GM19438 (cell line): ENCODE results near the gene COX4I1.

ENCODE experiments used
- ATAC-seq: cut with Tn5 transposase; IDR thresholded peaks from one replicate; pipeline ENCODE4 v1.9.1; 2021; ENCODE audit warnings: low read depth; ENCODE audit not compliant: unreplicated experiment

COX4I1 gene

DNA sequence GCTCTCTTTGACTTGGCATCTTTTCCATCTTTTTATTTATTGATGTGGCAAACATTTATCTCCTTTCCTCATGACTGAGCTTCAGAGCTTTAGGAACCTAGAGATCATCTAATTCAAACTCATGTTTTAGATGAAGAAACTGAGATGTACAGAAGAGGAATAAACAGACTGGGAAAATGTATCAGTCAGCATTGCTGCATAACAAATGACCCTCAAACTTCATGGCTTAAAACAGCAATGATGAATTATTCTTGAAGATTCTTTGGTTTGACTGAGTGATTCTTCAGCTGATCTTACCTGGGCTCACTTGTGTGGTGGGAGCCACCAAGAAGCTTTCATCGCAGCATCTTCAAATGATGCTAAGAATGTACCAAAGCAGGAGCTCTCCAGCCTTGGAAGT lies 55.4 kb downstream of the COX4I1 start:
- no peak for ATAC-seq

DNA sequence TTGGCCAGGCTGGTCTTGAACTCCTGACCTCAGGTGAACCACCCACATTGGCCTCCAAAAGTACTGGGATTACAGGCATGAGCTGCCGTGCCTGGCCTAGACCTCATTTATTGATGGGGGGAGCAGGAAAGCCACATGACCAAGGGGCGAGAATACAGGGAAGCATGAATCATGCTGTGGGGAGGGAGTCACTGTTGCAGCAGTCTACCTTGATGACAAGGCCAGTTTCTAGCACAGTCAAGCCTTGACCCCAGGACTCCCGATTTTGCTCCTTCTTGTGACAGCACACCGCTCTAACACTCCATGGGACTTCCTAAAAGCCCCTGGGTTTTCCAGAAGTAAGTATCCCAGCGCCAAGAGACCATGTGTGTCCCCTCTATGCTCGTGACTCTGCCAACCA lies 56.6 kb downstream of the COX4I1 start:
- ATAC-seq = no peak

DNA sequence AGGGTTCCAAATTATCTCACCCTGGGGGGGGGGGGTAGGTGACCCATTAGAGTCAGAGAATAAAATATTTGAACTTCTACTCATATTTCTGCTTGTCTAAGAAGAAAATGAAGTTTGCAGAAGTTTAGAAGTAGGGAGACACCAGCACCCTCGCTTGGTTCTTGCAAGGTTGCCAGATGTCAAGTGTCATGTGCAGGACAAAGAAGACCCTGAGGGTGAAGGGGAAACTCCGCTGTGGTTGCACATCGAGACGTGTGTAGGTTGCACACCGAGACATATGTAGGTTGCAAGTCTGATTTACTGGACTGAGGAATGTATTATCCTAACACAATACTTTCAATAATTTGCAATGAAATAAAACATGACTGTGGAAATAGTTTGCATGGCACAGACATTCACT lies 57.1 kb downstream of the COX4I1 start:
- ATAC-seq = no peak
